Nephron (organoid): ENCODE results near the gene CDH24.

Experiments
- H3K27ac Mint-ChIP-seq, 3 experiments: 2 replicates each; pipeline ENCODE4 v1.8.0; 2020; ENCODE audit warnings: mixed read lengths in 3 of 3, mild to moderate bottlenecking in 2 of 3, moderate library complexity in 1 of 3
- H3K27me3 Mint-ChIP-seq: 2 replicates; pipeline ENCODE4 v1.8.0; 2021; ENCODE audit warnings: low read depth, mild to moderate bottlenecking, moderate library complexity, mixed read lengths
- H3K36me3 Mint-ChIP-seq: 2 replicates; pipeline ENCODE4 v1.8.0; 2020; ENCODE audit warnings: low read depth, mixed read lengths
- H3K4me1 Mint-ChIP-seq: 2 replicates; pipeline ENCODE4 v1.8.0; 2020; ENCODE audit warnings: mixed read lengths
- H3K4me3 Mint-ChIP-seq, 3 experiments: 2 replicates each; pipeline ENCODE4 v1.8.0; 2020; ENCODE audit warnings: mild to moderate bottlenecking in 3 of 3, mixed read lengths in 3 of 3, moderate library complexity in 2 of 3
- H3K9me3 Mint-ChIP-seq: 2 replicates; pipeline ENCODE4 v1.8.0; 2020; ENCODE audit warnings: mixed read lengths
- CTCF ChIP-seq, 3 experiments: fragments of 200-600 bp; sonication (generic); IDR thresholded peaks; one replicate each; pipeline ENCODE4 v1.5.0; 2021; ENCODE audit warnings: antibody characterized with exemption in 3 of 3; ENCODE audit not compliant: unreplicated experiment in 3 of 3

Gene CDH24

GRCh38 chr14:23047034-23047634 is 10.2 kb downstream of the CDH24 start:
- Mint-ChIP-seq H3K9me3 (no peaks in the 10 kb centered on the region), H3K36me3 (peaks cover 14% of the 10 kb centered on the region), H3K4me3 (no peak overlapping the region), H3K4me1 (peaks cover 4% of the 10 kb centered on the region), H3K27ac (peak overlapping the region in 1 of 3 experiments; percentile 41), H3K27me3 (no peaks in the 10 kb centered on the region)
- no peak for TF ChIP-seq CTCF (IDR thresholded peaks at IDR 0.05; ENCODE audit: unreplicated experiment in 3 of 3)

GRCh38 chr14:23045419-23046357 is 11.6 kb downstream of the CDH24 start:
- TF ChIP-seq CTCF (IDR thresholded peaks at IDR 0.05; ENCODE audit: unreplicated experiment in 3 of 3), result no peak

GRCh38 chr14:23044840-23045239 is 12.5 kb downstream of the CDH24 start:
- Mint-ChIP-seq H3K36me3 (peaks cover 12% of the 10 kb centered on the region), H3K4me3 (no peak overlapping the region), H3K27me3 (no peaks in the 10 kb centered on the region), H3K9me3 (no peaks in the 10 kb centered on the region), H3K4me1 (peaks cover 4% of the 10 kb centered on the region), H3K27ac (no peak overlapping the region)
- TF ChIP-seq CTCF (IDR thresholded peaks at IDR 0.05; ENCODE audit: unreplicated experiment in 3 of 3), result no peak

More at GRCh38 chr14:23045419-23046357, 11.6 kb downstream of the CDH24 start:
- H3K36me3 Mint-ChIP-seq, result peaks cover 14% of the 10 kb centered on the region
- H3K4me3 Mint-ChIP-seq, result no peak overlapping the region
- peak overlapping the region in 1 of 3 experiments; percentile 16 for H3K27ac Mint-ChIP-seq
- H3K9me3 Mint-ChIP-seq, result no peaks in the 10 kb centered on the region
- no peaks in the 10 kb centered on the region for H3K27me3 Mint-ChIP-seq
- peaks cover 4% of the 10 kb centered on the region for H3K4me1 Mint-ChIP-seq

- no peak for TF ChIP-seq CTCF (IDR thresholded peaks at IDR 0.05; ENCODE audit: unreplicated experiment in 3 of 3)
- Mint-ChIP-seq H3K36me3 (peaks cover 11% of the 10 kb centered on the region), H3K27me3 (no peaks in the 10 kb centered on the region), H3K4me3 (no peak overlapping the region), H3K4me1 (peaks cover 4% of the 10 kb centered on the region), H3K9me3 (no peaks in the 10 kb centered on the region), H3K27ac (peak overlapping the region in 2 of 3 experiments; percentile 37 to 59)
Measured at GRCh38 chr14:23043754-23044153, 13.6 kb downstream of the CDH24 start.

- H3K36me3 Mint-ChIP-seq, result peaks cover 6% of the 10 kb centered on the region
- TF ChIP-seq CTCF (IDR thresholded peaks at IDR 0.05; ENCODE audit: unreplicated experiment in 3 of 3), result no peak
- H3K27ac Mint-ChIP-seq, result peak overlapping the region in 2 of 3 experiments; percentile 1 to 37
- no peak overlapping the region for H3K4me3 Mint-ChIP-seq
- H3K9me3 Mint-ChIP-seq, result no peaks in the 10 kb centered on the region
- peaks cover 4% of the 10 kb centered on the region for H3K4me1 Mint-ChIP-seq
- H3K27me3 Mint-ChIP-seq, result no peaks in the 10 kb centered on the region
Measured at GRCh38 chr14:23043145-23043544, 14.2 kb downstream of the CDH24 start.
